Mesothelial cell of epicardium (in vitro differentiated cells): ENCODE measurements around the gene SBF2. TPM values are rescaled to one million over a fixed set of nuclear protein-coding genes. Genes with fewer than 3 reads are reported as not detected.

Experiments
- DNase-seq, 2 experiments: peaks; one replicate each; pipeline ENCODE4 v3.0.0; 2021; ENCODE audit warnings: low spot score in 2 of 2; ENCODE audit not compliant: unreplicated experiment in 2 of 2
- H3K27ac Mint-ChIP-seq: 2 replicates; pipeline ENCODE4 v1.8.0; 2021; ENCODE audit warnings: mixed read lengths
- H3K27me3 Mint-ChIP-seq: 2 replicates; pipeline ENCODE4 v1.8.0; 2021; ENCODE audit warnings: low read depth, mixed read lengths
- H3K36me3 Mint-ChIP-seq: 2 replicates; pipeline ENCODE4 v1.8.0; 2021; ENCODE audit warnings: mixed read lengths
- H3K4me1 Mint-ChIP-seq: 2 replicates; pipeline ENCODE4 v1.8.0; 2021; ENCODE audit warnings: mixed read lengths
- H3K4me3 Mint-ChIP-seq: 2 replicates; pipeline ENCODE4 v1.8.0; 2021; ENCODE audit warnings: mild to moderate bottlenecking, moderate library complexity, mixed read lengths
- H3K9me3 Mint-ChIP-seq: 2 replicates; pipeline ENCODE4 v1.8.0; 2021; ENCODE audit warnings: mixed read lengths
- CTCF ChIP-seq: fragments of 200-600 bp; sonication (generic); IDR thresholded peaks from one replicate; pipeline ENCODE4 v1.5.0; 2021; ENCODE audit warnings: antibody characterized with exemption; ENCODE audit not compliant: unreplicated experiment
- total RNA-seq: library from RNA; stranded (reverse); gene quantifications from 3 replicates; pipeline ENCODE4 v1.2.1, GENCODE V29; 2021

The SBF2 gene
- total RNA-seq, 1 donor from 2014 or later, result 58.4 TPM

- no peak for TF ChIP-seq CTCF
These were observed 506.8 kb downstream of the SBF2 start for GRCh38 chr11:9787260-9787659.

DNA sequence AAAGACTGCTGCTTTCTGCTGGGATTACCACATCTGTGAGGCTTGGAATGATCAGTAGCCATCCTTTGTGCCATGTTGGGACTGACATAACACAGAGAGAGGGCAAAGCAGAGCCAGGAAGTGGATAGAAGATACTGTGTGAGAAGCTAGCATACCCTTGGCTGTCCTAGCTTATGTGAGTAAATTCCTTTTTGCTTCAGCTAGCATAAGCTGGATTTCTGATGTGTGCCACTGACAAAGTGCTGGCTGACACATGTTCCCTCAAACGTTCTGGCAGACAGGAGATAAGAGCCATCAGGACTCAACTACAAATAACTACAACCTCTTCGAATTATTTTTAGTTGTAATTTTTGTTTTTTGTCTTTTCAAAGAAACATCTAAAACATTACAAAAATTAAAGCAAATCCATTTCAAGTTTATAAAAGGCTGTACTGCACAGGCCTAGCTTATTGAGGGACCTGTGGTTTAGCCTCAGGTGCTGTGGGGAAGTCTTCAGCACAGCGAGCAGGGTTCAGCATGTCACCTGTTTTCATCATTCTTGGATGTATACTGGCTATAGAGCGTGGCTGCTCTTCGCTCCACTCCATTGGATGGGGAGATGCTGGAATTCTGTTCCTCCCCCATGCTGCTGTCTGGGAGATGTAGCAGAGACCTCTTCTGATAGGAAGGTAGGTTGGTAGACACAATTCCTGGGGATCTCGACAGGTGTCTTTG is 509.3 kb downstream of the SBF2 start:
- Mint-ChIP-seq H3K27me3 (no peaks in the 10 kb centered on the region), H3K4me1 (no peaks in the 10 kb centered on the region), H3K27ac (peak overlapping the region; percentile 76), H3K36me3 (peaks cover 49% of the 10 kb centered on the region), H3K4me3 (no peak overlapping the region), H3K9me3 (no peaks in the 10 kb centered on the region)
- no peak for DNase-seq
- no peak for TF ChIP-seq CTCF

More at GRCh38 chr11:9787260-9787659, 506.8 kb downstream of the SBF2 start:
- no peak for DNase-seq
- H3K27me3 Mint-ChIP-seq, result no peaks in the 10 kb centered on the region
- H3K4me3 Mint-ChIP-seq, result no peak overlapping the region
- peaks cover 34% of the 10 kb centered on the region for H3K36me3 Mint-ChIP-seq
- H3K9me3 Mint-ChIP-seq, result no peaks in the 10 kb centered on the region
- H3K4me1 Mint-ChIP-seq, result no peaks in the 10 kb centered on the region
- peak overlapping the region; percentile 25 for H3K27ac Mint-ChIP-seq

GRCh38 chr11:9783986-9784385 is 510.0 kb downstream of the SBF2 start:
- H3K9me3 Mint-ChIP-seq, result no peaks in the 10 kb centered on the region
- peaks cover 49% of the 10 kb centered on the region for H3K36me3 Mint-ChIP-seq
- no peak overlapping the region for H3K4me3 Mint-ChIP-seq
- peak overlapping the region; percentile 54 for H3K27ac Mint-ChIP-seq
- no peaks in the 10 kb centered on the region for H3K4me1 Mint-ChIP-seq
- no peak for TF ChIP-seq CTCF
- DNase-seq, result no peak
- H3K27me3 Mint-ChIP-seq, result no peaks in the 10 kb centered on the region

GRCh38 chr11:9780929-9781328 is 513.1 kb downstream of the SBF2 start:
- no peak for TF ChIP-seq CTCF
- Mint-ChIP-seq H3K36me3 (peaks cover 38% of the 10 kb centered on the region), H3K4me3 (no peak overlapping the region), H3K9me3 (no peaks in the 10 kb centered on the region), H3K27ac (no peak overlapping the region), H3K27me3 (no peaks in the 10 kb centered on the region), H3K4me1 (peaks cover 16% of the 10 kb centered on the region)
- DNase-seq, result no peak

GRCh38 chr11:9777525-9777924 is 516.5 kb downstream of the SBF2 start:
- TF ChIP-seq CTCF, result no peak
- H3K4me3 Mint-ChIP-seq, result no peak overlapping the region
- H3K4me1 Mint-ChIP-seq, result peaks cover 32% of the 10 kb centered on the region
- H3K27ac Mint-ChIP-seq, result peak overlapping the region; percentile 81
- no peaks in the 10 kb centered on the region for H3K27me3 Mint-ChIP-seq
- peaks cover 37% of the 10 kb centered on the region for H3K36me3 Mint-ChIP-seq
- H3K9me3 Mint-ChIP-seq, result no peaks in the 10 kb centered on the region
- no peak for DNase-seq
